Measurements from ENCODE around the gene NSMF.

GRCh38 chr9:137409515-137409914, 49.6 kb downstream of the NSMF start:
- TF ChIP-seq CTCF (conservative IDR thresholded peaks at IDR 0.05 in 1 of 2, IDR thresholded peaks at IDR 0.05 in 1 of 2; ENCODE audit: extremely low read depth in 1 of 2, insufficient read depth in 1 of 2, low read depth in 1 of 2, low read length in 2 of 2), result no peak
- TF ChIP-seq EZH2 (IDR thresholded peaks at IDR 0.05; ENCODE audit: borderline replicate concordance, low read length), result no peak

Measured in mammary epithelial cell (primary cell).